IPS-15b (cell line): ENCODE measurements around the gene ANO2.
"Not testable (repeated sequence)": the region's sequence is repeated elsewhere in the genome, so short reads cannot be mapped to it uniquely, and the experiment has no call there.

ENCODE experiments used
- H3K27me3 ChIP-seq: one replicate; pipeline ENCODE4 v1.6.1; 2013; ENCODE audit warnings: low read length; ENCODE audit not compliant: control insufficient read depth, insufficient read depth
- H3K36me3 ChIP-seq: one replicate; pipeline ENCODE4 v1.6.1; 2013; ENCODE audit warnings: low read length; ENCODE audit not compliant: control insufficient read depth, insufficient read depth
- H3K4me1 ChIP-seq: one replicate; pipeline ENCODE4 v1.6.1; 2013; ENCODE audit warnings: mild to moderate bottlenecking, low read length; ENCODE audit not compliant: control insufficient read depth, insufficient read depth
- H3K4me3 ChIP-seq: one replicate; pipeline ENCODE4 v1.5.1; 2013; ENCODE audit warnings: low read depth, low read length
- H3K9ac ChIP-seq: one replicate; pipeline ENCODE4 v1.6.1; 2013; ENCODE audit warnings: low read depth, mild to moderate bottlenecking, low read length
- H3K9me3 ChIP-seq: one replicate; pipeline ENCODE4 v1.6.1; 2013; ENCODE audit warnings: mild to moderate bottlenecking, low read length; ENCODE audit not compliant: control insufficient read depth, insufficient read depth

Gene ANO2

DNA sequence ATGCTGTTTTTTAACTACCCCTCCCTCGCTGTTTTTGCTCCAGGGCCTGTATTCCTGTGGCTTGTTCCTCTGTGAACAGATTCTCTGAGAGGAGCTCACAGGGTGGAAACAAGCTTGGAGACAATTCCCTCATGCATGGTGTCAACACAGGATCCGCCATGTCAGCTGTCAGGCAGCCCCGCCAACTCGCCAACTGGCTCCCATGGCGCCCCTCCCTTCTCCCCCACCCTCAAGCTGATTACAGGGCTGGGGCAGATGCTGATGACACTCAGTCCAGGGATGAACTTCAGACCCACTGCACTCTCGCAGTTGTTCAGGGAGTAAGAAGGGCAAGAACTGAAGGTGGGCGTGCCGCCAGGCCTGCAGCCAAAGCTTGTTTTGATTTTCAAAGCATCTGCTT, 283.2 kb downstream of the ANO2 start:
- Histone ChIP-seq H3K4me3 (no peak overlapping the region), H3K9ac (no peak overlapping the region), H3K4me1 (no peaks in the 10 kb centered on the region), H3K9me3 (no peaks in the 10 kb centered on the region), H3K27me3 (no peaks in the 10 kb centered on the region), H3K36me3 (no peaks in the 10 kb centered on the region)

GRCh38 chr12:5660238-5660637, 284.8 kb downstream of the ANO2 start:
- no peaks in the 10 kb centered on the region for H3K9me3 ChIP-seq
- H3K9ac ChIP-seq: no peak overlapping the region
- H3K4me1 ChIP-seq: no peaks in the 10 kb centered on the region
- no peaks in the 10 kb centered on the region for H3K36me3 ChIP-seq
- H3K4me3 ChIP-seq: no peak overlapping the region
- no peaks in the 10 kb centered on the region for H3K27me3 ChIP-seq

DNA sequence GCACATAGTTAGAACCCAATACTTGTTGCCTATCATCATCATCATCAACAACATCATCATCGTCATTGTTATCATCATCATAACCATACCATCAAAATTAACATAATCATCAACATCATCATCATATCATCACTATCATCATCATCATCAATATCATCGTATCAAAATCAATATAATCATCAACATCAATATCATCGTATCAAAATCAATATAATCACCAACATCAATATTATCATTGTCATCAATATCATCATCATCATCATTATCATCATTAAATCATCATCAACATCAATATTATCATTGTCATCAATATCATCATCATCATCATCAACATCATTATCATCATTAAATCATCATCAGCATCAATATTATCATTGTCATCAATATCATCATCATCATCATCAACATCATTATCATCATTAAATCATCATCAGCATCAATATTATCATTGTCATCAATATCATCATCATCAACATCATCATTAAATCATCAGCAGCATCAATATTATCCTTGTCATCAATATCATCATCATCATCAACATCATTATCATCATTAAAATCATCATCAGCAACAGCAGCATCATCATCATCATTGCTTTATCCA, 286.6 kb downstream of the ANO2 start:
- not testable (repeated sequence) for H3K36me3 ChIP-seq, H3K4me1 ChIP-seq, H3K9me3 ChIP-seq, H3K27me3 ChIP-seq, H3K9ac ChIP-seq, H3K4me3 ChIP-seq

- H3K27me3 ChIP-seq: no peaks in the 10 kb centered on the region
- no peak overlapping the region for H3K9ac ChIP-seq
- no peaks in the 10 kb centered on the region for H3K9me3 ChIP-seq
- H3K4me1 ChIP-seq: no peaks in the 10 kb centered on the region
- no peak overlapping the region for H3K4me3 ChIP-seq
- no peaks in the 10 kb centered on the region for H3K36me3 ChIP-seq
Measured at GRCh38 chr12:5656836-5657235, 288.2 kb downstream of the ANO2 start.

- H3K9me3 ChIP-seq: no peaks in the 10 kb centered on the region
Measured at GRCh38 chr12:5655120-5655519, 289.9 kb downstream of the ANO2 start.

DNA sequence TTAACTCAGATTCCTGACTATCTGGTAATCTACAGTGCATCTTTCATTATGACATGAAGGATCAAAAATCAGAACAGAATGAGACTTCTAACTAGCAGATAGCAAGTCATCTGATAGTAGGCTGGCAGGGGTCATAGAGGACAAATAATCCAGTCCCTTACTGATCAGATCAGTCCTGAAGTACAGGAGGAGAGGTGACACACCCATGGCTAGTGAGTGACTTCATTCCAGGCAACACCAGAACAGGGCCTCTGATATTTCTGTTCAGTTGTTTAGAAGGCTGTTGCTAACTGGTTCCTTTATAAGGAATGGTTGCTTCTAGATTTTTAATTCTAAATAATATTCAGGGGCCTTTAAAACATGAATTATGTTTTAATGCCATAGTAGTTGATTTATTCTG, 291.0 kb downstream of the ANO2 start:
- H3K4me1 ChIP-seq: no peaks in the 10 kb centered on the region
- no peaks in the 10 kb centered on the region for H3K36me3 ChIP-seq
- H3K9ac ChIP-seq: no peak overlapping the region
- no peak overlapping the region for H3K4me3 ChIP-seq
- H3K9me3 ChIP-seq: no peaks in the 10 kb centered on the region
- no peaks in the 10 kb centered on the region for H3K27me3 ChIP-seq

More at GRCh38 chr12:5655120-5655519, 289.9 kb downstream of the ANO2 start:
- Histone ChIP-seq H3K27me3 (no peaks in the 10 kb centered on the region), H3K36me3 (no peaks in the 10 kb centered on the region), H3K4me1 (no peaks in the 10 kb centered on the region), H3K4me3 (no peak overlapping the region), H3K9ac (no peak overlapping the region)

GRCh38 chr12:5650829-5651461, 294.1 kb downstream of the ANO2 start:
- H3K27me3 ChIP-seq: no peaks in the 10 kb centered on the region
- no peak overlapping the region for H3K9ac ChIP-seq
- H3K4me1 ChIP-seq: peaks cover 2% of the 10 kb centered on the region
- H3K4me3 ChIP-seq: no peak overlapping the region
- no peaks in the 10 kb centered on the region for H3K9me3 ChIP-seq
- no peaks in the 10 kb centered on the region for H3K36me3 ChIP-seq

GRCh38 chr12:5650281-5650680, 294.8 kb downstream of the ANO2 start:
- H3K9ac ChIP-seq: no peak overlapping the region
- H3K27me3 ChIP-seq: no peaks in the 10 kb centered on the region
- H3K4me1 ChIP-seq: peaks cover 2% of the 10 kb centered on the region
- H3K9me3 ChIP-seq: no peaks in the 10 kb centered on the region
- H3K4me3 ChIP-seq: no peak overlapping the region
- H3K36me3 ChIP-seq: no peaks in the 10 kb centered on the region

GRCh38 chr12:5648692-5649359, 296.2 kb downstream of the ANO2 start:
- Histone ChIP-seq H3K9me3 (no peaks in the 10 kb centered on the region), H3K36me3 (no peaks in the 10 kb centered on the region), H3K27me3 (no peaks in the 10 kb centered on the region), H3K4me3 (no peak overlapping the region), H3K9ac (no peak overlapping the region), H3K4me1 (peaks cover 2% of the 10 kb centered on the region)

DNA sequence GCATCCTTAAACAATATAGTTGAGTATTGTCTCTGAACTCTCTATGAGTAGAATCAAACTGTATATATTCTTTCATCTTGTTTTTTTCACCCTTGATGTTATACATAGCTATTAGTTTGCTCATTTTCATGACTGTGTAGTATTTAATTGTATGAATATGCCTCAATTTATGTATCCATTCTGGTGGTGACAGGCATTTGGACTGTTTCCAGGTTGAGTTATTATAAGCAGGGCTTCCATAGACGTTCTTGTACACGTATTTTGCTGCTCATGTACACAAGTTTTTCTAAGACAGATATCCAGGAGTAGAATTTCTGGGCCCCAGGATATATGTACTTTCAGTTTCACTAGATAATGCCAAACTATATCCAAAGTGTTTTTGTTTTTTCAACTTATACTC, 301.8 kb downstream of the ANO2 start:
- Histone ChIP-seq H3K27me3 (no peaks in the 10 kb centered on the region), H3K4me1 (no peaks in the 10 kb centered on the region), H3K36me3 (no peaks in the 10 kb centered on the region), H3K9ac (no peak overlapping the region), H3K4me3 (no peak overlapping the region), H3K9me3 (no peaks in the 10 kb centered on the region)

DNA sequence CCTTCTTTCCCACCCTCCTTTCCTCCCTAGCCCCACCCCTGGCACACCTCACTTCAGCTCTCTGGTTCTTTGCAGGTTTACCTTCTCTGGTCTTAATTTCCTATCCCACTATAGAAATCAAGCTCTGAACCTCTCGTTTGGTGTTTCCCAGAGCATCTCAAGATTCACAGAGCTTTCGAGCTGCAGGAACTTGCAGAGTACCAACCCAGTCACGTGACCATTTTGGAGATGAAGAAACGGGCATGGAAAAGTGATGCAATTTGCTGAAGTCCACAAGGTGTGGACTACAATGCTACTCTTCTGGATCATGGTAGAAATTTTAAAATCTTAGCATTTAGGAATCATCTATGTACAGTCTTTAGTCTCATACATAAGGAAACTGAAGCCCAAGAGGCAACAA, 307.4 kb downstream of the ANO2 start:
- no peak overlapping the region for H3K9ac ChIP-seq

DNA sequence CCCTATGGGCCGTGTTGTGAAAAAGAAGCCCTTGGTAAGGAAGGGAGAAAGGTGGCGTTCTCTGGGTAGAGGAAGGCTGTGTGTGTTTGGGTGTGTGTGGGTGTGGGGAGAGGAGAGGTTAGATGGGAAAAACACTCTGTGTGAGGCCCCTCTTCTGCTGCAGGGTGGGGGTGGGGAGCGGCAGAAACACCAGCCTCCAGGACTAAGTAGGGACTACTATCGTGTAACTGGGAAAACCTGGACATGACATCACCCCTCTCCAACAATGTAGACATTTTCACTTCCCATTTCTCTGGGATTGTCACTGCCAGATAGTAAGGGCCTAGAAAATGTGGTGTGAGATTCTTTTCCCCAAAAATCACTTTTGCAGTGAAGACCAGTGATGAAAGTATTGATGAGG, 308.2 kb downstream of the ANO2 start:
- Histone ChIP-seq H3K4me1 (no peaks in the 10 kb centered on the region), H3K4me3 (no peak overlapping the region), H3K36me3 (no peaks in the 10 kb centered on the region), H3K27me3 (no peaks in the 10 kb centered on the region), H3K9me3 (no peaks in the 10 kb centered on the region), H3K9ac (no peak overlapping the region)

More for the DNA sequence above, 307.4 kb downstream of the ANO2 start:
- no peaks in the 10 kb centered on the region for H3K4me1 ChIP-seq
- H3K36me3 ChIP-seq: no peaks in the 10 kb centered on the region
- H3K9me3 ChIP-seq: no peaks in the 10 kb centered on the region
- no peak overlapping the region for H3K4me3 ChIP-seq
- no peaks in the 10 kb centered on the region for H3K27me3 ChIP-seq
